SK-N-SH treated with all-trans-retinoic acid at 6 μM for 48 hours (cell line): Measurements from ENCODE around the gene SAMMSON.

ENCODE experiments used
- ATAC-seq: fragments of 200-7000 bp; cut with Tn5 transposase; 3 replicates; pipeline ENCODE4 v1.9.1; 2020; ENCODE audit warnings: mild to moderate bottlenecking, moderate library complexity
- ARNTL ChIP-seq: fragments of 450-650 bp; formaldehyde crosslinking; IDR thresholded peaks from 2 replicates; pipeline ENCODE4 v1.5.0; 2020; ENCODE audit warnings: low read depth, mild to moderate bottlenecking, moderate library complexity, borderline replicate concordance
- BACH2 ChIP-seq: fragments of 250-450 bp; sonication (Bioruptor Pico); IDR thresholded peaks from 2 replicates; pipeline ENCODE4 v1.9.0; 2021; ENCODE audit warnings: mild to moderate bottlenecking, borderline replicate concordance
- CREB5 ChIP-seq: fragments of 250-450 bp; sonication (Bioruptor Pico); IDR thresholded peaks from 2 replicates; pipeline ENCODE4 v1.5.1; 2020; ENCODE audit warnings: low read depth, mild to moderate bottlenecking, moderate library complexity
- CSDC2 ChIP-seq: fragments of 250-450 bp; sonication (Bioruptor Pico); IDR thresholded peaks from 2 replicates; pipeline ENCODE4 v1.5.0; 2020; ENCODE audit warnings: mild to moderate bottlenecking, moderate library complexity
- ESRRG ChIP-seq: fragments of 250-450 bp; sonication (Bioruptor Pico); IDR thresholded peaks from 2 replicates; pipeline ENCODE4 v1.6.1; 2021; ENCODE audit warnings: mild to moderate bottlenecking
- GLIS3 ChIP-seq: fragments of 250-450 bp; sonication (Bioruptor Pico); IDR thresholded peaks from 2 replicates; pipeline ENCODE4 v1.5.0; 2020; ENCODE audit warnings: mild to moderate bottlenecking, moderate library complexity
- ISL1 ChIP-seq: fragments of 250-450 bp; sonication (Bioruptor Pico); IDR thresholded peaks from 2 replicates; pipeline ENCODE4 v2.1.2; 2022; ENCODE audit warnings: mild to moderate bottlenecking, moderate library complexity
- OSR1 ChIP-seq: fragments of 250-450 bp; sonication (Bioruptor Pico); IDR thresholded peaks from 2 replicates; pipeline ENCODE4 v1.8.0; 2022; ENCODE audit warnings: moderate library complexity, mild to moderate bottlenecking, inconsistent platforms
- PATZ1 ChIP-seq: fragments of 250-450 bp; sonication (Bioruptor Pico); IDR thresholded peaks from 2 replicates; pipeline ENCODE4 v1.8.0; 2020; ENCODE audit warnings: mild to moderate bottlenecking, moderate library complexity, borderline replicate concordance
- PPARA ChIP-seq: fragments of 250-450 bp; sonication (Bioruptor Pico); IDR thresholded peaks from 2 replicates; pipeline ENCODE4 v1.5.0; 2020; ENCODE audit warnings: mild to moderate bottlenecking, borderline replicate concordance
- RARB ChIP-seq: fragments of 250-450 bp; sonication (Bioruptor Pico); IDR thresholded peaks from 2 replicates; pipeline ENCODE4 v1.8.0; 2021; ENCODE audit warnings: mild to moderate bottlenecking, moderate library complexity
- SNAI2 ChIP-seq: fragments of 250-450 bp; sonication (Bioruptor Pico); IDR thresholded peaks from 2 replicates; pipeline ENCODE4 v1.5.0; 2020; ENCODE audit warnings: mild to moderate bottlenecking, moderate library complexity
- TCF4 ChIP-seq: fragments of 250-450 bp; sonication (Bioruptor Pico); IDR thresholded peaks from 2 replicates; pipeline ENCODE4 v1.8.0; 2021; ENCODE audit warnings: mild to moderate bottlenecking, moderate library complexity, borderline replicate concordance
- TOX ChIP-seq: fragments of 250-450 bp; sonication (Bioruptor Pico); IDR thresholded peaks from 2 replicates; pipeline ENCODE4 v1.8.0; 2021; ENCODE audit warnings: mild to moderate bottlenecking, moderate library complexity, borderline replicate concordance
- TSHZ2 ChIP-seq: fragments of 250-450 bp; sonication (Bioruptor Pico); IDR thresholded peaks from 2 replicates; pipeline ENCODE4 v1.5.0; 2020; ENCODE audit warnings: mild to moderate bottlenecking, moderate library complexity
- ZC3H10 ChIP-seq: fragments of 250-450 bp; sonication (Bioruptor Pico); IDR thresholded peaks from 2 replicates; pipeline ENCODE4 v1.5.1; 2021; ENCODE audit warnings: mild to moderate bottlenecking, moderate library complexity
- ZFP3 ChIP-seq: fragments of 250-450 bp; sonication (Bioruptor Pico); IDR thresholded peaks from 2 replicates; pipeline ENCODE4 v1.5.0; 2020; ENCODE audit warnings: mild to moderate bottlenecking, moderate library complexity
- ZFP30 ChIP-seq: fragments of 450-650 bp; formaldehyde crosslinking; IDR thresholded peaks from 2 replicates; pipeline ENCODE4 v1.5.0; 2022; ENCODE audit warnings: mild to moderate bottlenecking, moderate library complexity
- ZNF565 ChIP-seq: fragments of 450-650 bp; formaldehyde crosslinking; conservative IDR thresholded peaks from 2 replicates; pipeline ENCODE4 v1.5.0; 2020; ENCODE audit warnings: low read depth, mild to moderate bottlenecking, moderate library complexity
- ZNF70 ChIP-seq: fragments of 450-650 bp; formaldehyde crosslinking; IDR thresholded peaks from 2 replicates; pipeline ENCODE4 v1.5.0; 2020; ENCODE audit warnings: mild to moderate bottlenecking, moderate library complexity
- ZNF8 ChIP-seq: fragments of 450-650 bp; formaldehyde crosslinking; IDR thresholded peaks from 2 replicates; pipeline ENCODE4 v1.5.0; 2020; ENCODE audit warnings: mild to moderate bottlenecking, moderate library complexity

SAMMSON gene

GRCh38 chr3:70097084-70097483 lies 97.6 kb downstream of the SAMMSON start (continued):
- TF ChIP-seq GLIS3 (CRISPR knock-in tag) (no peak), ESRRG (CRISPR knock-in tag) (no peak), ZFP30 (CRISPR knock-in tag) (no peak), ZNF565 (CRISPR knock-in tag) (no peak), ZNF70 (no peak), SNAI2 (CRISPR knock-in tag) (no peak), ISL1 (CRISPR knock-in tag) (no peak), TCF4 (CRISPR knock-in tag) (no peak), CSDC2 (CRISPR knock-in tag) (no peak), ZNF8 (CRISPR knock-in tag) (no peak)

GRCh38 chr3:70108072-70108471 lies 108.5 kb downstream of the SAMMSON start:
- 0 out of 3 replicates have a peak, but pooled peaks have one; percentile 34 for ATAC-seq
- TF ChIP-seq PATZ1 (CRISPR knock-in tag) (no peak), ARNTL (CRISPR knock-in tag) (no peak), PPARA (CRISPR knock-in tag) (no peak), ZFP30 (CRISPR knock-in tag) (no peak), OSR1 (CRISPR knock-in tag) (no peak), TOX (CRISPR knock-in tag) (no peak), RARB (CRISPR knock-in tag) (no peak), ZNF565 (CRISPR knock-in tag) (no peak), ISL1 (CRISPR knock-in tag) (no peak)

GRCh38 chr3:70108546-70108945 lies 109.0 kb downstream of the SAMMSON start:
- TF ChIP-seq ZFP3 (CRISPR knock-in tag) (no peak), SNAI2 (CRISPR knock-in tag) (no peak), ZNF565 (CRISPR knock-in tag) (no peak), TOX (CRISPR knock-in tag) (no peak), ARNTL (CRISPR knock-in tag) (no peak), ZC3H10 (CRISPR knock-in tag) (no peak), PPARA (CRISPR knock-in tag) (no peak), ZFP30 (CRISPR knock-in tag) (no peak)
- ATAC-seq, result no peak

GRCh38 chr3:70110066-70110465 lies 110.5 kb downstream of the SAMMSON start:
- ATAC-seq, result no peak
- TF ChIP-seq TSHZ2, result no peak
- no peak for TF ChIP-seq ZFP3 (CRISPR knock-in tag)
- no peak for TF ChIP-seq TOX (CRISPR knock-in tag)
- no peak for TF ChIP-seq PATZ1 (CRISPR knock-in tag)
- TF ChIP-seq TCF4 (CRISPR knock-in tag), result no peak
- no peak for TF ChIP-seq ESRRG (CRISPR knock-in tag)
- TF ChIP-seq, all 23 proteins: peak for 0

GRCh38 chr3:70111411-70111810 lies 111.9 kb downstream of the SAMMSON start:
- no peak for ATAC-seq
- no peak for TF ChIP-seq RARB (CRISPR knock-in tag)
- TF ChIP-seq ZNF8 (CRISPR knock-in tag), result no peak
- no peak for TF ChIP-seq CSDC2 (CRISPR knock-in tag)
- no peak for TF ChIP-seq ZC3H10 (CRISPR knock-in tag)
- no peak for TF ChIP-seq SNAI2 (CRISPR knock-in tag)
- no peak for TF ChIP-seq BACH2 (CRISPR knock-in tag)
- no peak for TF ChIP-seq CREB5
- TF ChIP-seq, all 23 proteins: peak for 0
